HG03460 (cell line): ENCODE measurements around the gene DDX19B.
A peak's percentile ranks its signal among the peaks of the same experiment; 100 is the strongest.
"Not testable (repeated sequence)": the region's sequence is repeated elsewhere in the genome, so short reads cannot be mapped to it uniquely, and the experiment has no call there.

Experiments
- ATAC-seq: cut with Tn5 transposase; IDR thresholded peaks from one replicate; pipeline ENCODE4 v1.9.1; 2021; ENCODE audit not compliant: unreplicated experiment

DDX19B gene

DNA sequence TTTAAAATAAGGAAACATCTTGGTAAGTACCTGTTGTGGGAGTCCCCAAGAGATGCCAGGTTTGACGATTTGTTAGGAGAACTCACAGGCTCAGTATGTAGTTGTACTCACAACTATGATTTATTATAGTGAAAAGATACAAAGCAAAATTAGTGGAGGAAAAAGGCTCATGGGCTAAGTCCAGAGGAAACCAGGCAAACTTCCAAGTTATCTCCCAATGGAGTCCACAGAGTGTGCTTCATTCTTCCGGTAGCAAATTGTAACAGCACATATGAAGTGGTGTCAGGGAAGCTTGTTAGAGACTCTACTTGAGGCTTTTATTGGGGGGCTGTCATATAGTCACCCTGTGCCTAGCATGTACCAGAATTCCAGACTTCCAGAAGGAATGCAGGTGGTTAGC lies 50.0 kb downstream of the DDX19B start:
- no peak for ATAC-seq

DNA sequence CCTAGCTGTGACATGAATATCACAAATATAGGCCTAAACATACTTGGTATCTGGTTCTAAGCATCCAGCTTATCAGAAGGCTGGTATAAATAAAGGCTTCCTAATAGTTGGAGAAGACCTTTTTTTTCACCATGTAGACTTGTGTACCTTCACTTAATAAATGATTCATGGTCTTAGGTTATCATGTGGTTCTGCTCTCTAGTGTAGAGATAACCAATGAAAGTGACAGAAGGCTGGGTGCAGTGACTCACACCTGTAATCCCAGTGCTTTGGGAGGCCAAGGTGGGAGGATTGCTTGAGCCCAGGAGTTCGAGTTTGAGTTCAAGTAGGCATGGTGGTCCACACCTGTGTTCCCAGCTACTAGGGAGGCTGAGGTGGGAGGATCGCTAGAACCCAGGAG lies 50.8 kb downstream of the DDX19B start:
- ATAC-seq, result no peak

DNA sequence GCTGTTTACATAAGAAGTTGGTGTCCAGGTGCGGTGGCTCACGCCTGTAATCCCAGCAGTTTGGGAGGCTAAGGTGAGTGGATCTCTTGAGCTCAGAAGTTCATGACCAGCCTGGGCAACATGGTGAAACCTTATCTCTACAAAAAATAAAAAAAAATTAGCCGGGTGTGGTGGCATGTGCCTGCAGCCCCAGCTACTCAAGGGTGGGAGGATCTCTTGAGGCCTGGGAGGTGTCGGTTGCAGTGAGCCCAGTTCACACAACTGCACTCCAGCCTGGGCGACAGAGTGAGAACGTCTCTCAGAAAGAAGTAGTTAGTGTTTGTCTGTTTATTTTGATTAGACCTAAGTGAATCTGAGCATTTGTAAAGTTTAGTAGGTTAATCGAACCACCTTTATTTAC lies 60.6 kb downstream of the DDX19B start:
- ATAC-seq, result no peak

DNA sequence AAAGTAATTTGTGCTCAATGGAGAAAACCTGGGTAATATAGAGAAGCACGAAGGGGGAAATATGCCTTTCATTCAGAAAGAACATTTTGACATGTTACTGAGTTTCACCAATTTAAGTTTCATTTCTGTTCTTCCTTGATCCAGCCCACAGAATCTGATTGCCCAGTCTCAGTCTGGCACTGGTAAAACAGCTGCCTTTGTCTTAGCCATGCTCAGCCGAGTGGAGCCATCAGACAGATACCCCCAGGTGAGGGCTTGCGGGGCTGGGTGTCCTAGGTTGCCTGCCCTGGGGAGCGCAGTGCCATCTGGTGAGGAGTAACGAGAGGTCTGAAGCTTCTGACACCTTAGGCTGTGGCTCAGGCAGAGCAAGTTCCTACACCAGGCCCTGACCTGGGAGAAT lies 65.4 kb downstream of the DDX19B start:
- no peak for ATAC-seq

DNA sequence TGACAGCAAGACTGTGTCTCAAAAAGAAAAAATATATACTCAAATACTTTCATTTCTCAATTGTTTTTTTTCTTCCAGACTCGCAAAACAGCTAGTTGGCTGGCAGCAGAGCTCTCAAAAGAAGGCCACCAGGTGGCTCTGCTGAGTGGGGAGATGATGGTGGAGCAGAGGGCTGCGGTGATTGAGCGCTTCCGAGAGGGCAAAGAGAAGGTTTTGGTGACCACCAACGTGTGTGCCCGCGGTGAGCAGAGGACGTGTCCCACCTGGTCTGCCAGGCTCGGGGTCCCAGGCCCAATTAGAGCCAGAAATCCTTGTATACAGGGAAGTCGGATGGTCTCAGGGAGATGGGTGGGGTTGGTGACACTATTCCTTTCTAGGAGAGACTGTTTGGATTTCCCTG lies 71.2 kb downstream of the DDX19B start:
- ATAC-seq, result not testable (repeated sequence)

DNA sequence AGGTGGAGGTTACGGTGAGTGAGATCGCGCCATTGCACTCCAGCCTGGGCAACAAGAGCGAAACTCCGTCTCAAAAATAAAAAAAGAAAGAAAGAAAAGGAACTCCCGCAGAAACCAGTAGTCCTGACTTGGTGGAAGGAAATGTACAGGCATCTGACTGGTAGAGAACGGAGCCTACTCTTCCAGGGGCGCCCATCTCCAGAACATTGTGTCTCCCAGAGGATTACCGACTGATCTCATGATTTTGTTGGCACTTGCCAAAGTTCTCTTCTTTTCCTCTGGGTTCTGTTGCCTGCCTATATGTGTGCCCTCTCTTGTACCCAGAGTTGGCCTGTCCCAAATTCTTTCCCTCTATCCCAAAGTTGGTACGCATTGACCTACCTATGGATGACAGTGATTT lies 71.9 kb downstream of the DDX19B start:
- ATAC-seq, result no peak

DNA sequence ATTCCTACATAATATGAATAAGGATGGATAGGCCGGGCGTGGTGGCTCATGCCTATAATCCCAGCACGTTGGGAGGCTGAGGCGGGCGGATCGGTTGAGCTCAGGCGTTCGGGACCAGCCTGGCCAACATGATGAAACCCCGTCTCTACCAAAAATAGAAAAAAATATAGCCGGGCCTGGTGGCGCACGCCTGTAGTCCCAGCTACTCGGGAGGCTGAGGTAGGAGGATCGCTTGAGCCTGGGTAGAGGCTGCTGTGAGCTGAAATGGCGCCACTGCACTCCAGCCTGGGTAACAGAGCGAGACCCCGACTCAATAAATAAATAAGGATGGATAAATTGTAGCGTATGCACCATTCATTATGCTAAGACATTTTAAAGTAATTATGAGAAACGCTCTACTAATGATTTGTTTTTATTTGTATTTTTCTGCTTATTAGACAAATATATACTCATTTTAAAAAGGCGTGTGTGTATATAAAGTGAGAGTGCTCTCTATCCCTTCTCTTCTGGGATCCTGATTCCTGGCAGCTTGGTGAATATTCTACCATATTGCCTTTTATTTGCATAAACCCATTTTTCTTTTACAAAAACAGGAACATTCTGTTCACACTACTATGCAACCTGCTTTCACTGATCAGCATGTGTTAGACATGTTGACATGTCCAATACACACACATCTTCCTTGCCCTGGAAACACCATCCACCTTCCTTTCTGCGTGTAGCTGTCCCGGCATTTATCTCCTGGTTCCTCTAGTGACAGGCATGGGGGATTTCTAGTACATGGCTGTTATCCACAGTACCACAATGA lies 74.1 kb downstream of the DDX19B start:
- ATAC-seq, result no peak

DNA sequence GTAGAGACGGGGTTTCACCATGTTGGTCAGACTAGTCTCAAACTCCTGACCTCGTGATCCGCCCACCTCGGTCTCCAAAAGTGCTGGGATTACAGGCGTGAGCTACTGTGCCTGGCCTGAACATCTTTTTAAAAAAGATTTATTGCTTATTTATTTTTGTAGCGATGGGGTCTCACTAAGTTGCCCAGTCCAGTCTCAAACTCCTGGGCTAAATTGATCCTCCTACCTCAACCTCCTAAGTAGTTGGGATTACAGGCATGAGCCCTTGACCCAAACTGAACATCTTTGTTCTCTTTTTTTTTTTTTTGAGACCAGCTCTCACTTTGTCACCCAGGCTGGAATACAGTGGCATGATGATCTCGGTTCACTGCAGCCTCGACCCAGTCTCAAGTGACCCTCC lies 75.2 kb downstream of the DDX19B start:
- no peak for ATAC-seq

DNA sequence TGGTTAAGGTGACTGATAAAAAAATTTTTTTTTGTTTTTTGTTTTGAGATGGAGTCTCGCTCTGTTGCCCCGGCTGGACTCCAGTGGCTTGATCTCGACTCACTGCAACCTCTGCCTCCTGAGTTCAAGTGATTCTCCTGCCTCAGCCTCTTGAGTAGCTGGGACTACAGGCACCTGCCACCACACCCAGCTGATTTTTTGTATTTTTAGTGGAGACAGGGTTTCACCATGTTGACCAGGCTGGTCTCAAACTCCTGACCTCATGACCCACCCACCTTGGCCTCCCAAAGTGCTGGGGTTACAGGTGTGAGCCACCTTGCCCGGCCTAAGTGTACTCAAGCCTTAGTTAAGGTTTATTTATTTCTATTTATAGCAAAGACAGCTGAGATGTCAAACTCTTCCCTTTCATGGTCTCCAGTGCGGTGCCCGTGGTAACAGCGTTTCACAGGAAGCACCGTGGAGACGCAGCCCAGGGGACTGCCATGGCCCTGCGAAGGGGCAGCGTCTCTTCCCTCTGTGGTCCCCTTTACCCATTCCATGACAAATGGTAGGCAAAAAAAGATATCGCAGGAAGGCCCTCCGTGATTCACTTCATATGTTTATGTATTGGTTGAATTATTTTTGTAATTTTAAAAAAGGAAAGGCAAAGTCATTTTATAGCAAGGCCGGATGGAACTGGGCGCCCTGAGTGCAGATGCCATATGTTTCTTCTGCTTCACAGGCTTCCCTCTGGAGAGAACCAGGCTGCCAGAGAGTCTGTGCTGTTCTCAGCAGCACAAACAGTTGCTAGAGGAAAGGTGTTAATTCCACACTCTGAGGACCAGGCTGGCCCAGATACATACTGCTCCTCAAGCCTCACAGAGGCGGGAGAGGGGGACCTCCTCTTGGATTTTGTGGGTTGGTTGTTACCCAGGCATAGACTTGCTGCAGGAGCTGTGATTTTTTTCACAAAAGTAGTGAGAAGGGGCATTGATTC lies 76.9 kb downstream of the DDX19B start:
- ATAC-seq, result no peak

DNA sequence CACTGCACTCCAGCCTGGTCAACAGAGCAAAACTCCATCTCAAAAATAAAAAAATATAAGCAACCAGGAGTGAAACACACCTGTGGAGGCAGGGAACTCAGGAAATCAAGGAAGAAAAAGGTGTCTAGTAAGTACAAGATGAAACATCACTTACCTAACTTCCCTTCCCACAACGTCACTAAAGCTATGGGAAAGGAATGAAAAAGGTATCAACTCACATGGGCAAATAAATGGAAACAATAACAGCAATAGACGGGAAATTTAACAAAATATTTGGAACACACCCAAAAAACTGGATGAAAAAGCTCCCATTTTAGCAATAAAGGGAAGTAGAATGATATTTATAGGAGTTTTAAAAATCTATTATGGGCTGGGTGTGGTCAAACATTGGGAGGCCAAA lies 78.8 kb downstream of the DDX19B start:
- ATAC-seq, result no peak

DNA sequence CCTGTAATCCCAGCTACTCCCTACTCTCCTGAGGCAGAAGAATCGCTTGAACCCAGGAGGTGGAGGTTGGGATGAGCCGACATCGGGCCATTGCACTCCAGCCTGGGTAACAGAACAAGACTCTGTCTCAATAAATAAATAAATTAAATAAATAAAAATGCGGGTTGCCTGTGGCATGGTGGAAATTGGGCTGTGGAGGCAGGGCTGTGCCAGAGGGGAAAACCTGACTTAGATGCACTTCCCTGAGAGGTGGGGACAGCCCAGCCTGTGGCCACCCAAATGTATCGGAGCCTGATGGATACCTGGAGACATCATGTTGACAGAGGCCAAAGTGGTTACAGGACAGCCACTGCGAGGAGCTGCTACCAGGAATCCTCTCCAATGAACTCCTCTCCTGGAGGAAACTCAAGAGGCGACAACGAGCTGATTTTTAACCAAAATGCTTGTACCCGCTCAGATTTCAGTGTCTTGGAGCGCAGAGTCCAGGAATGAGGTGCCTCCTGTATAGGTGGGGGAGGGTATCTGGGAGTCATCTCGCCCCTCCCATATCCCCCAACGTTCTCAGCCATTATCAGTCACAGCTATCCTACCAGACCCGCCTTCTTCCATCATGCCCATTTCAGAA lies 80.0 kb downstream of the DDX19B start:
- ATAC-seq, result no peak

DNA sequence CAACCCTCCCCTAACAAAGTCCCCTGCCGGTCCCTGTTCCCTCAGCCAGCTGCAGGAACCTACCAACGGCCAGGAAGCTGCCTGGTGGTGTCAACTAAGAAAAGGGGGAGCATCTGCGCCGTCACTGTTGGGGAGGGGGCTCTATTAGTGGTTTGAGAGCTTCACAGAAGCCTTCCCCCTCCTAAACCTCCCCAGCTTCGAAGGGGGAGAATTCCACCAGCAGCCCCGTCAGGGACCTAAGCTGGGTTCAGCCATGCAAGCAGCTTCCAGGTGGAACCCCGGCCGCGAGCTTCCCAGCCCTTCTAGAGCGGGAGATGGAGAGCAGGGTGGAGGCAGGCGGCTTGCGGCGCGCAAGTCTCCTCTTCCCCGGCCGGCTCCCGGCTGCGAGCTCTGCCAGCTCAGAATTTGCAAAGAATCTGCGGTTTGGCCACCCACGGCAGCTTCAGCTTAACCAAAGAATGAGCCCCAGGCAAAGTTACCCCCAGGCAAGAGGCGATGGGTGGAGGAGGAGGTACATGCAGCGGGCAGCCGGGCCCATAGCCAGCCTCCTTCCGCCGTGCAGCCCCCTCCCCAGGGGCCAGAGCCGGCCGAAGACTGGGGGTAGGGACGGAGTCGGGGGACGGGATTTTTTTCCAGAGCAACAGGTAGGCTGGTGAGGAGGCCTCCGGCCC lies 81.4 kb downstream of the DDX19B start:
- peak; percentile 8 for ATAC-seq

DNA sequence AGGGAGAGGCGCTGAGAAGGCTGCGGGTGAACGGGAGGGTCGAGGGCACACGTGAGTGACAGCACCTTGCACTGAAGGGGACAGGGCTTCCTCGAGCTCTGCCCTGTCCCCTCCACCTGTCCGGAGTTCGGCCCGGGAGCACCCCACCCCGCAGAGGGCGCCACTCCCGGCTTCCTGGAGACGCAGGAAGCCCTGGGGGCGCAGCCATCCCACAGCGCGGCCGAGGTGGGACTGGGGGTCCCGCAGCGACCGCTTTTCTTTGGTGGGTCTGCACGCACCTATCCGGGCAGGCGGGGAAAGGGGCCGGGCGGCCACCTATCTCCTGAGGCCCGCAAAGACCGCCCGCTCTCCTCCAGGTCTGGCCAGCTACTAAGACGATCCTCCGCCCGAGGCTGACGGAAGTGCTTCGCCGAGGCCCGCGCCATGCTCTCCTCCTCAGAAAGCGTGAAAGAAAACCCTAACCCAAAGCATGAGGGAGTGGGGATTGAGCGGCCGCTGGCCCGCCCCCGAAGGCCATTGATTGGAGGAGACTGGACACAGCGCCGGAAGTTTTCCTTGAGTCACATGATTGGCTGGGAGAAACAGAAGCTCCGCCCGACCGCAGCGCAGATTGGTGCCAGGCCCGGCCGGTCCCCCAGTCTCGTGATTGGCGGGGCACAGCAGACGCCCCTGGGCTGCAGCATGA lies 82.1 kb downstream of the DDX19B start:
- ATAC-seq, result peak; percentile 86

DNA sequence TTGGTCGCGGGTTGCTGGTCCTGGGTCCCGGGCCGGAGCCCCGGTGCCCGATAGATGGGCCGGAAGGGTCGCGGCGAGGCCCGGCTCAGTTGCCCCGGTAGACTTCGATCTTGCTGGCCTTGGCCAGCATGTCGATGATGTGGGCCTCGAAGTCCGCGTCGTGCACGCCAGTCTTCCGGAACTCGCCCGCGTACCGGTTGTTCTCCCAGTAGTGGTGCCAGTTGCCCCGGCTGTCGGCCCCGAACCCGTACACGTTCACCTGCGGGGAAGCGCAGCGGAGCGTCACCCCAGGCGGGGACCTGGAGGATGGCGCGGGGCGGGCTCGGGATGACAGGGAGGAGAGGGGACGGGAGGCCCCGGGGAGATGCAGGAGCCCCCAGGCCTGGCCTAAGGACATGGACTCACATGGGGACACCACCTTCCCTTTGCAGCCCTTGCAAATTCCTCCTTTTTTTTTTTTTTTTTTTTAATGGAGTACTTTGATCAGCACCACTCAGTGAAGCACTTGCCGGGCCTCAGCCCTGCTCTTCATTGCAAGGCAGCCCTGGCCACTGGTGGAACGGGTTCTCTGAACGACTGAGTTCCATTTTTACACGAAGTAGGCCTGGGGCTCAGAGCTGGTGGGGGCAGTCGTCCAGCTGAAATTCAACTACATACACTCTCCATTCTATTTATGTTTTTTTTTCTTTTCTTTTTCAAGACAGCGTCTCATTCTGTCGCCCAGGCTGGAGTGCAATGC lies 82.8 kb downstream of the DDX19B start:
- no peak for ATAC-seq

DNA sequence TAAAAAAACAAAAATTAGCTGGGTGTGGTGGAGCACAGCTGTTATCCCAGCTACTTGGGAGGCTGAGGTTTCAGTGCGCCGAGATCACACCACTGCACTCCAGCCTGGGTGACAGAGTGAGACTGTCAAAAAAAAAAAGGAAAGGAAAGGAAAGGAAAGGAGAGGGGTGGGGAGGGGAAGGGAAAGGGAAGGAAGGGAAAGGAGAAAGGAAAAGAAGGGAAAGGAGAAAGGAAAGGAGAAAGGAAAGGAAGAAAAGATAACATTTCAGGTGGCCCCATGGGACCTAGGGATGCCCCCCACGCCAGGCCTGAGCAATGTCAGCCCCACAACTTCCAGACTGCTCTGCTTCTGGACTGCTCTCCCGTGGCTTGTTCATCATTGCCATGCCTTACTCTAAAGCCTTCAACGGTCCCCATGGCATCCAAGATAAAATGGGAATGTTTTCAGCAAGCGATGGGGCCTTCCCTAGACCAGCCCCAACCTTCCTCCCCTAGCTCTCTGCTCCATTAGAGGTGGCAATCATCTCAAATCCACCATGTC lies 84.5 kb downstream of the DDX19B start:
- no peak for ATAC-seq
